Esophagus muscularis mucosa (tissue), 3 donors: ENCODE data around the gene NAPA.

Source experiments
- POLR2A ChIP-seq: fragments of 450-650 bp; IDR thresholded peaks from one replicate; pipeline ENCODE4 v1.6.1; 2017; ENCODE audit warnings: antibody characterized with exemption, moderate library complexity, mild to moderate bottlenecking, low read depth
- TF ChIP-seq, protein P1 (sequence below), 3 experiments: fragments of 200-600 bp in 2 of 3; fragments of 450-650 bp in 1 of 3; sonication (generic) in 2 of 3; IDR thresholded peaks; one replicate each; pipeline ENCODE4 v1.5.1; 2017 to 2019; ENCODE audit warnings: antibody characterized with exemption in 3 of 3, mild to moderate bottlenecking in 2 of 3, moderate library complexity in 1 of 3

DNA sequence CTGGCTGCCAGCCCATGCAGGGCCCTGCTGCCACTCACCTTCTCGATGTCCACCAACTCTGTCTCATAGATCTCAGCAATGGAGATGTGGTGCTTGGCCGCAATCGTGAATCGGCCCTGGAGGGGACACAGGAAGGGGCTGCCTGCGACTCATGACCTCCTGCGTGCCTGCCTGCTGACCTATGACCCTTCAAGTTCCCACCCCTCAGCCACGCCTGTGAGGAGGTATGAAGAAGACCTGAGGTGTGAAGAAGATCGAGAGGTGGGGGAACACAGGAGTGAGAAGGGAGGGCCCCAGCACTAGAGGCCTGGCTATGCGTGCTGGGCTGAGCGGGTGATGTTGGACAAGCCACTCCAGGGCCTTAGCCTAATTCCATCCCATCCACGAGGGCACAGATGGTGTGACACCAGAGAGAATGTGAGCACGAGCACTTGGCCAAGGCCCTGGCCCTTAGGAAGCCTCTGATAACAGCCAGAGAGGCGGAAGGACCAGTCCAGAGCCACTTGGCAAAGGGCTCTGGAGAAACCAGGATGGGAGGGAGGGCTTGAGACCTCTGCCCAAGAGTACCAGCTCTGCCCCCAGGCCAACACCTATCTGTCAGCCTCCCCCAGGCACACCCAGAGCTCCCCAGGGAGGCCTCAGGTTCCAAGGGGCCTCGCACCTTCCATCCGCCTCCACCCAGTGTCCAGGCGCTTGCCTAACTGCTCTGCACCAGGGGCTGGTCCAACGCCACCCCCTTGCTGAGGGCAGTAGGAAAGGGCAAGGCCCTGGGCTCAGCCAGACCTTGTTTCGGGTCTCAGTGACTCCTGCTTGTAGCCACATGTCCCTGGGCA, 21.3 kb downstream of the NAPA start:
- TF ChIP-seq, protein P1, sequence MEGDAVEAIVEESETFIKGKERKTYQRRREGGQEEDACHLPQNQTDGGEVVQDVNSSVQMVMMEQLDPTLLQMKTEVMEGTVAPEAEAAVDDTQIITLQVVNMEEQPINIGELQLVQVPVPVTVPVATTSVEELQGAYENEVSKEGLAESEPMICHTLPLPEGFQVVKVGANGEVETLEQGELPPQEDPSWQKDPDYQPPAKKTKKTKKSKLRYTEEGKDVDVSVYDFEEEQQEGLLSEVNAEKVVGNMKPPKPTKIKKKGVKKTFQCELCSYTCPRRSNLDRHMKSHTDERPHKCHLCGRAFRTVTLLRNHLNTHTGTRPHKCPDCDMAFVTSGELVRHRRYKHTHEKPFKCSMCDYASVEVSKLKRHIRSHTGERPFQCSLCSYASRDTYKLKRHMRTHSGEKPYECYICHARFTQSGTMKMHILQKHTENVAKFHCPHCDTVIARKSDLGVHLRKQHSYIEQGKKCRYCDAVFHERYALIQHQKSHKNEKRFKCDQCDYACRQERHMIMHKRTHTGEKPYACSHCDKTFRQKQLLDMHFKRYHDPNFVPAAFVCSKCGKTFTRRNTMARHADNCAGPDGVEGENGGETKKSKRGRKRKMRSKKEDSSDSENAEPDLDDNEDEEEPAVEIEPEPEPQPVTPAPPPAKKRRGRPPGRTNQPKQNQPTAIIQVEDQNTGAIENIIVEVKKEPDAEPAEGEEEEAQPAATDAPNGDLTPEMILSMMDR (IDR thresholded peaks at IDR 0.05) = no peak
- no peak for TF ChIP-seq POLR2A
